RWPE2 (cell line): Measurements from ENCODE around the gene AKAP8L.

Experiments used
- ATAC-seq: fragments of 200-7000 bp; cut with Tn5 transposase; 3 replicates; pipeline ENCODE4 v1.9.1; 2021; ENCODE audit warnings: low read depth
- DNase-seq: peaks from one replicate; pipeline ENCODE4 v3.0.0-alpha.2; 2020; ENCODE audit warnings: low spot score
- H3K27ac ChIP-seq: fragments of 450-650 bp; 2 replicates; pipeline ENCODE4 v1.5.1; 2017; ENCODE audit warnings: mild to moderate bottlenecking; ENCODE audit not compliant: poor library complexity, severe bottlenecking
- H3K27me3 ChIP-seq: fragments of 250-450 bp; sonication (Bioruptor Pico); 2 replicates; pipeline ENCODE4 v1.5.1; 2021; ENCODE audit warnings: mild to moderate bottlenecking, moderate library complexity; ENCODE audit not compliant: insufficient read depth, poor library complexity, severe bottlenecking
- H3K36me3 ChIP-seq: fragments of 250-450 bp; sonication (Bioruptor Pico); 2 replicates; pipeline ENCODE4 v1.5.1; 2020; ENCODE audit warnings: low read depth, mild to moderate bottlenecking, moderate library complexity
- H3K4me1 ChIP-seq: fragments of 250-450 bp; sonication (Bioruptor Pico); 2 replicates; pipeline ENCODE4 v1.5.1; 2021; ENCODE audit warnings: mild to moderate bottlenecking, moderate library complexity; ENCODE audit not compliant: insufficient read depth, poor library complexity, severe bottlenecking
- H3K4me3 ChIP-seq: fragments of 250-450 bp; sonication (Bioruptor Pico); 2 replicates; pipeline ENCODE4 v1.5.1; 2021; ENCODE audit warnings: mild to moderate bottlenecking, moderate library complexity; ENCODE audit not compliant: severe bottlenecking
- H3K9me3 ChIP-seq: fragments of 250-450 bp; sonication (Bioruptor Pico); 2 replicates; pipeline ENCODE4 v1.5.1; 2021; ENCODE audit warnings: mild to moderate bottlenecking, moderate library complexity; ENCODE audit not compliant: severe bottlenecking
- TF ChIP-seq, protein P1 (sequence below): fragments of 450-650 bp; IDR thresholded peaks from one replicate; pipeline ENCODE4 v1.5.1; 2017; ENCODE audit warnings: mild to moderate bottlenecking, moderate library complexity; ENCODE audit not compliant: poor library complexity, severe bottlenecking

AKAP8L gene

DNA sequence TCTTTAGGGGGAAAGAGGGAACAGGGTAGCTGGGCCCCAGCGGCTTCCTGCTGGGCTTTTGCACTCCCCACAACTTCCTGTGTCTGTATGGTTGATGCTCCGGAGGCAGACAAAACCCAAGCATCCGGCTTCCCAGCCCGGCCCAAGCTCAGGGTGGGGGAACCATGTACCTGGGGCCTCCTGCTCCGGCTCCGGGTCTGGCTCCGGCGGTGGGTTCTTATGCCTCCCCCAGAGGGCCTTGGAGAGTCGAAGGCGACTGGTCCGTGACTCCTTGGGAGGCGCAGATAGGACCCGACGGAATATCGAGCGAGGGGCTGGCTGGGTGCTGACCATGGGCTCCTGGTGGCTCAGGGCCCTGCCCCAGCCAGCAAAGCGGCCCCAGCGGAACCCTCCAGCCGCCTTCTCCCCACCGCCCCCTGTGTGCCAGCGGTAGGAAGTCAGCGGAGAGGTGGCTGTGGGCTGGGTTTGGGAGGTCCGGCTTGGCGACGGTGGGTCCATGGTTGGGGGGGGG is 45.1 kb upstream of the AKAP8L start:
- Histone ChIP-seq H3K27me3 (peaks cover 5% of the 10 kb centered on the region), H3K36me3 (no peaks in the 10 kb centered on the region), H3K27ac (no peak overlapping the region), H3K4me3 (no peak overlapping the region), H3K4me1 (no peaks in the 10 kb centered on the region), H3K9me3 (no peaks in the 10 kb centered on the region)
- TF ChIP-seq, protein P1, sequence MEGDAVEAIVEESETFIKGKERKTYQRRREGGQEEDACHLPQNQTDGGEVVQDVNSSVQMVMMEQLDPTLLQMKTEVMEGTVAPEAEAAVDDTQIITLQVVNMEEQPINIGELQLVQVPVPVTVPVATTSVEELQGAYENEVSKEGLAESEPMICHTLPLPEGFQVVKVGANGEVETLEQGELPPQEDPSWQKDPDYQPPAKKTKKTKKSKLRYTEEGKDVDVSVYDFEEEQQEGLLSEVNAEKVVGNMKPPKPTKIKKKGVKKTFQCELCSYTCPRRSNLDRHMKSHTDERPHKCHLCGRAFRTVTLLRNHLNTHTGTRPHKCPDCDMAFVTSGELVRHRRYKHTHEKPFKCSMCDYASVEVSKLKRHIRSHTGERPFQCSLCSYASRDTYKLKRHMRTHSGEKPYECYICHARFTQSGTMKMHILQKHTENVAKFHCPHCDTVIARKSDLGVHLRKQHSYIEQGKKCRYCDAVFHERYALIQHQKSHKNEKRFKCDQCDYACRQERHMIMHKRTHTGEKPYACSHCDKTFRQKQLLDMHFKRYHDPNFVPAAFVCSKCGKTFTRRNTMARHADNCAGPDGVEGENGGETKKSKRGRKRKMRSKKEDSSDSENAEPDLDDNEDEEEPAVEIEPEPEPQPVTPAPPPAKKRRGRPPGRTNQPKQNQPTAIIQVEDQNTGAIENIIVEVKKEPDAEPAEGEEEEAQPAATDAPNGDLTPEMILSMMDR = no peak
- ATAC-seq = no peak
- no peak for DNase-seq

DNA sequence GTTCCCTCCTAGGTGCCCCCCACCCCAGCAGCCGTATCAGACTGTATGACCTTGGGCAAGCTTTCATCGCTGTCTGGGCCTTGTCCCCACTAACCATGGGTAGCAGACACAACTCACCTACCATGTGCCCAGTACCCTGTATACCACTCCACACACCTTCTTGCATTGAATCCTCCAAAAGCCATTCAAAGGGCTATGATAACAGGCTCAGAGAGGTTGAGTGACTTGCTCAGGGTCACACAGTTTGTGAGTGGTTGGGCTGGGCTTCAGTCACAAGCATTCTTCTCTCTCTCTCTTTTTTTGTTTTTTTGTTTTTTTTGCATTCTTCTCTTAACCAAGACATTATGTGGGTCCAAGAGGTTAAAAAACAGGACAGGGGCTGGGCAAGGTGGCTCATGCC is 42.9 kb upstream of the AKAP8L start:
- no peak overlapping the region for H3K27ac ChIP-seq
- no peaks in the 10 kb centered on the region for H3K36me3 ChIP-seq
- H3K9me3 ChIP-seq = no peaks in the 10 kb centered on the region
- TF ChIP-seq, protein P1 = no peak
- ATAC-seq = no peak
- no peaks in the 10 kb centered on the region for H3K4me1 ChIP-seq
- H3K27me3 ChIP-seq = peaks cover 15% of the 10 kb centered on the region
- no peak for DNase-seq
- no peak overlapping the region for H3K4me3 ChIP-seq

DNA sequence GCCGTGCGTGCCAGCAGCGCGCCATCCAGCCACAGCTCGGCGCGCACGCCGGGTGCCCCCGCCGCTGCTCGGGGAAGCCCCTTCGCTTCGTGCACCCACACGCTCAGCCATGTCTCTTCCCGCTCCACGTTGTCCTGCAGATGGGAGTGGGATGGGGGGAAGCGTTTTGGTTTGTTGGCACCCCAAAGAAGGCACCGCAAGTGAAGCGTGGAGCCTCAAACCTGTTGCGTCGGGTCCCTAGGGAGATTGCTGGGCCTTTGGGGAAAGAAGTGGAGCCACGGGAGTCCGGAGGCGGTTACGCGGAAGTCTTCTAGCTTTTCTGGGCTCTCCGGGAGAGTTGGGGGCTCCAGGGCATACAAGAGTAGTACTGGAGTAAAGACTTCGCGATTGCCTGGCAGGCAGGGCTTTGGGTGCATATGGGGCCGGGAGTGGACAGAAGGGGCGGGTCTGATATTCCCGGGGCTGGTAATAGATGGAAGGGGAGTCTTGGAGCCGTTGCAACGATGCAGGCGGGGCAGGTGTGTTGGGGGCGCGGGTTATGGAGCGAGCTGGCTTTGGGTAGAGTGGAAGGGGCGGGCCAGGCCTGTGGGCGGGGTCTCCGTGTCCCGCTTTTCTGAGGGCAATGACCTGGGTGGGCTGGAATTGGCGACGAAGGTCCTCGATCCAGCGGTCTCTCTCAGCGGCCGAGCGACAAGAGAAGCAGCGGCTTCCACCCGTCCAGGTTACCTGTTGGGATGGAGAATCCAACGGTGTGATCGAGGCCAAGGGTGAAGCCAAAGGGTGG is 39.1 kb upstream of the AKAP8L start:
- peaks cover 22% of the 10 kb centered on the region for H3K27me3 ChIP-seq
- TF ChIP-seq, protein P1 = no peak

DNA sequence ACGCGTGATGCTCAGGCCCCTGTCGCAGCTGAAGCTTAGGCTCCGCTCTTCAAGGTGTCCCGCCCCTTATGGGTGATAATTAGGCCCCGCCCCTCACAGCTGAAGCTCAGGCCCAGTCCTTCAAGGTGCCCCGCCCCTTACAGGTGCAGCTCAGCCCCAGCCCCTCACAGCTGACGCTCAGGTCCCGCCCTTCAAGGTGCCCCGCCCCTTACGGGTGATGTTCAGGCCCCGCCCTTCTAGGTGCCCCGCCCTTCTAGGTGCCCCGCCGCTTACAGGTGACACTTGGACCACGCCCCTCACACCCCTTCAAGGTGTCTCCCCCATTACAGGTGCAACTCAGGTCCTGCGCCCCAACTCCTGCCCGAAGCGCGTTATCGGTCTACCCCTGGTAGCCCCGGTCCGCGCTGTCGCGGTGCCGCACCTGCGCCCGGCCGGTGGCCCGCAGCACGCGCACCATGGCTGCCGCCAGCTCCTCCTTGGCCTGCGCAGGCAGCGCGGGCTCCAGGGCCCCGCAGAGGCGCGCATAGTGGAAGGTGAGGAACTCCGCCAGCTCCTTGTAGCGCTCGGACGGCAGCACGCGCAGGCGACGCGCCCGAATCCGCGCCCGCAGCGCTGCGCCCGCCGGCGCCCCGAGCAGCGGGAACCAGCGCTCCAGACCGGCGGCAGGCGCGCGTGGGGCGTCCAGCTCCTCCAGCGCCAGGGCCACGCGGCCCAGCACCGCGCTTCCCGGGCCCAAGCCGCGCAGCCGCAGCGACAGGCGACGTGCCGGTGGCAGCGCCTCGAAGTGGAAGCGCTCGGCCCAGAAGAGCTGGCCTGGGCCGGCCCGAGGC is 38.3 kb upstream of the AKAP8L start:
- DNase-seq (peak; percentile 77), ATAC-seq (peak; percentile 68)
- H3K36me3 ChIP-seq = no peaks in the 10 kb centered on the region
- H3K27ac ChIP-seq = no peak overlapping the region
- peak overlapping the region; percentile 25 for H3K4me3 ChIP-seq
- TF ChIP-seq, protein P1 = no peak
- no peaks in the 10 kb centered on the region for H3K4me1 ChIP-seq
- peaks cover 22% of the 10 kb centered on the region for H3K27me3 ChIP-seq
- H3K9me3 ChIP-seq = no peaks in the 10 kb centered on the region

More for the DNA sequence above, 39.1 kb upstream of the AKAP8L start:
- Histone ChIP-seq H3K36me3 (no peaks in the 10 kb centered on the region), H3K4me1 (no peaks in the 10 kb centered on the region), H3K9me3 (no peaks in the 10 kb centered on the region), H3K4me3 (no peak overlapping the region), H3K27ac (no peak overlapping the region)
- DNase-seq (peak; percentile 47), ATAC-seq (no peak; the same call in 2 of the 3 replicates)
